ENCODE data around the gene BCL10. TPM values are rescaled to one million over a fixed set of nuclear protein-coding genes. Genes with fewer than 3 reads are reported as not detected.
A peak's percentile ranks its signal among the peaks of the same experiment; 100 is the strongest.

BCL10 gene
- total and polyA plus RNA-seq, 2 of the 13 experiments (the other 11 are each of a cell fraction or from before 2014, with no cell fraction given), result 3.7 to 14.1 TPM

DNA sequence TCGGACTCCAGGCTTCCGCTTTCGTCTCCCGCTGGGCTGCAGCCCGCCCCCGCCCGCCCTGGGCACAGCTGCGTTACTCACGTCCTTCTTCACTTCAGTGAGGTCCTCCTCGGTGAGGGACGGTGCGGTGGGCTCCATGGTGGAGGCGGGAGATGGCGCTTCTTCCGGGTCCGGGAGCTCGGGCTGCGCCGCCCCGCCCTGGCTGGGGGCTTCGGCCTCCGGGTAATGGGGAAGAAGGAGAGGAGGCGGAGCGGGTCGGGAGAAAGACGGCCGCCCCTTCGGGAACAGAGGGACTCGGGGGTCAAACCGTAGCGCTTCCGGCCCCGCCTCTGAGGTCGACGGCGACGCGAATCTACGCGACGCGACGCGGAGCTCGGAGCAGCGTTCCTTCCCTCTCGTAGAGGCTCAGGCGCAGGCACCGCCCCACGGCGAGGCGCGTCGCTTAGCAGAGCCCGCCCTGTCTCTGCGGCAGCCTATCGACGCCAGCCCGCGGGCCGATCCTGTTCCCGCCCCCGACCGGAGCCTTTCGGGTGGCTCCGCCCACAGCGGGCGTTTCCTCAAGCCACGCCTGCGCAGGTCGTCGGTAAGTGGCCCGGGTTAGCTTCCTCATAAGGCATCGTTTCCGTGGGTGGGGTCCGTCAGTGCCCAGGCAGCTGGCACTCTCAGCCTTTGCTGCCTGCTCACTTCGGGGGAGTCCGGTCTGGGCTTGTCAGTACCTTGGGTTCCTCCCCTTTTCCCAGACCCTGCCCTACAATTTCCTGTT lies at the start of gene BCL10 (continued):
- no peak for TF ChIP-seq ATF7 (IDR thresholded peaks at IDR 0.05)
- no peak for TF ChIP-seq ATF7 (CRISPR knock-in tag; IDR thresholded peaks at IDR 0.05)
- no peak for TF ChIP-seq PREB (CRISPR knock-in tag; IDR thresholded peaks at IDR 0.05)
- TF ChIP-seq HIVEP1 (CRISPR knock-in tag; IDR thresholded peaks at IDR 0.05), result no peak
- TF ChIP-seq ZNF333 (CRISPR knock-in tag; IDR thresholded peaks at IDR 0.05; ENCODE audit: borderline replicate concordance), result no peak
- TF ChIP-seq FOXO1 (CRISPR knock-in tag; IDR thresholded peaks at IDR 0.05), result no peak
- TF ChIP-seq MAFF (IDR thresholded peaks at IDR 0.05; ENCODE audit: low read depth, low read length), result no peak
- TF ChIP-seq ZNF552 (CRISPR knock-in tag; IDR thresholded peaks at IDR 0.05; ENCODE audit: borderline replicate concordance), result peak; percentile 57; the same call in 1 of the 2 replicates
- peak; percentile 48 for TF ChIP-seq XRCC5 (optimal IDR thresholded peaks at IDR 0.05; ENCODE audit: low read length)
- no peak for TF ChIP-seq ZFYVE20 (CRISPR knock-in tag; IDR thresholded peaks at IDR 0.05; ENCODE audit: borderline replicate concordance, low read depth)
- no peak for TF ChIP-seq ZNF446 (CRISPR knock-in tag; IDR thresholded peaks at IDR 0.05)
- no peak for TF ChIP-seq ELF4 (CRISPR knock-in tag; IDR thresholded peaks at IDR 0.05; ENCODE audit: borderline replicate concordance)
- TF ChIP-seq ZBTB40 (IDR thresholded peaks at IDR 0.05), result no peak
- no peak for TF ChIP-seq ZBTB40 (CRISPR knock-in tag; IDR thresholded peaks at IDR 0.05)
- no peak for TF ChIP-seq HHEX (CRISPR knock-in tag; IDR thresholded peaks at IDR 0.05)
- peak; percentile 85 for TF ChIP-seq HOMEZ (CRISPR knock-in tag; IDR thresholded peaks at IDR 0.05; ENCODE audit: low read depth)
- TF ChIP-seq ZNF543 (CRISPR knock-in tag; IDR thresholded peaks at IDR 0.05), result peak; percentile 41; the same call in 1 of the 2 replicates
